DND-41 (cell line): Measurements from ENCODE around the gene BMP7.

Experiments used
- CTCF ChIP-seq: IDR thresholded peaks from 2 replicates; pipeline ENCODE4 v1.5.1; 2012; ENCODE audit warnings: borderline replicate concordance, low read length, moderate library complexity, mild to moderate bottlenecking; ENCODE audit not compliant: poor library complexity, severe bottlenecking; ENCODE audit errors: extremely low read depth
- EZH2 ChIP-seq: IDR thresholded peaks from 3 replicates; pipeline ENCODE4 v1.6.1; 2012; ENCODE audit warnings: borderline replicate concordance, low read depth, mild to moderate bottlenecking, moderate library complexity, low read length, inconsistent platforms; ENCODE audit not compliant: severe bottlenecking

- TF ChIP-seq CTCF = no peak
- TF ChIP-seq EZH2 = no peak
Observed at GRCh38 chr20:57175397-57176010, 90.9 kb downstream of the BMP7 start.
